Parathyroid adenoma (tissue), 2 donors: ENCODE results near the gene KCNQ1.
A peak's percentile ranks its signal among the peaks of the same experiment; 100 is the strongest.

Source experiments
- H2AFZ ChIP-seq: fragments of 300-600 bp; sonication (generic); one replicate; pipeline ENCODE4 v1.7.0; 2017; ENCODE audit warnings: antibody characterized with exemption, mild to moderate bottlenecking
- H3K27ac ChIP-seq: fragments of 300-600 bp; sonication (generic); one replicate; pipeline ENCODE4 v1.7.0; 2017
- H3K27me3 ChIP-seq: fragments of 300-600 bp; sonication (generic); one replicate; pipeline ENCODE4 v1.7.0; 2017; ENCODE audit warnings: low read length; ENCODE audit not compliant: control insufficient read depth, insufficient read depth
- H3K36me3 ChIP-seq: fragments of 300-600 bp; sonication (generic); one replicate; pipeline ENCODE4 v1.7.0; 2017; ENCODE audit warnings: low read length; ENCODE audit not compliant: control insufficient read depth, insufficient read depth
- H3K4me1 ChIP-seq: fragments of 300-600 bp; sonication (generic); one replicate; pipeline ENCODE4 v1.7.0; 2017; ENCODE audit warnings: control low read depth
- H3K4me2 ChIP-seq: fragments of 300-600 bp; sonication (generic); one replicate; pipeline ENCODE4 v1.7.0; 2017; ENCODE audit warnings: low read length
- H3K4me3 ChIP-seq: fragments of 300-600 bp; sonication (generic); one replicate; pipeline ENCODE4 v1.7.0; 2017; ENCODE audit warnings: low read depth, low read length
- H3K79me2 ChIP-seq: fragments of 300-600 bp; sonication (generic); one replicate; pipeline ENCODE4 v1.7.0; 2017; ENCODE audit warnings: control low read depth
- H3K9ac ChIP-seq: fragments of 300-600 bp; sonication (generic); one replicate; pipeline ENCODE4 v1.7.0; 2017; ENCODE audit warnings: mild to moderate bottlenecking
- H3K9me3 ChIP-seq: fragments of 300-600 bp; sonication (generic); one replicate; pipeline ENCODE4 v1.7.0; 2017; ENCODE audit warnings: low read length; ENCODE audit not compliant: control insufficient read depth
- TF ChIP-seq, protein P1 (sequence below): fragments of 300-600 bp; sonication (generic); IDR thresholded peaks from one replicate; pipeline ENCODE4 v1.7.0; 2017; ENCODE audit warnings: antibody characterized with exemption, mild to moderate bottlenecking
- donor health status: primary hyperparathyroidism.

Gene KCNQ1

GRCh38 chr11:2791139-2791520 lies 346.3 kb downstream of the KCNQ1 start:
- no peak overlapping the region for H3K4me3 ChIP-seq
- H3K4me2 ChIP-seq, result no peak overlapping the region
- H3K36me3 ChIP-seq, result no peaks in the 10 kb centered on the region
- TF ChIP-seq, protein P1, sequence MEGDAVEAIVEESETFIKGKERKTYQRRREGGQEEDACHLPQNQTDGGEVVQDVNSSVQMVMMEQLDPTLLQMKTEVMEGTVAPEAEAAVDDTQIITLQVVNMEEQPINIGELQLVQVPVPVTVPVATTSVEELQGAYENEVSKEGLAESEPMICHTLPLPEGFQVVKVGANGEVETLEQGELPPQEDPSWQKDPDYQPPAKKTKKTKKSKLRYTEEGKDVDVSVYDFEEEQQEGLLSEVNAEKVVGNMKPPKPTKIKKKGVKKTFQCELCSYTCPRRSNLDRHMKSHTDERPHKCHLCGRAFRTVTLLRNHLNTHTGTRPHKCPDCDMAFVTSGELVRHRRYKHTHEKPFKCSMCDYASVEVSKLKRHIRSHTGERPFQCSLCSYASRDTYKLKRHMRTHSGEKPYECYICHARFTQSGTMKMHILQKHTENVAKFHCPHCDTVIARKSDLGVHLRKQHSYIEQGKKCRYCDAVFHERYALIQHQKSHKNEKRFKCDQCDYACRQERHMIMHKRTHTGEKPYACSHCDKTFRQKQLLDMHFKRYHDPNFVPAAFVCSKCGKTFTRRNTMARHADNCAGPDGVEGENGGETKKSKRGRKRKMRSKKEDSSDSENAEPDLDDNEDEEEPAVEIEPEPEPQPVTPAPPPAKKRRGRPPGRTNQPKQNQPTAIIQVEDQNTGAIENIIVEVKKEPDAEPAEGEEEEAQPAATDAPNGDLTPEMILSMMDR, result no peak
- H3K9ac ChIP-seq, result no peak overlapping the region
- no peaks in the 10 kb centered on the region for H3K27me3 ChIP-seq
- no peaks in the 10 kb centered on the region for H3K4me1 ChIP-seq
- H3K9me3 ChIP-seq, result no peaks in the 10 kb centered on the region
- H3K27ac ChIP-seq, result no peak overlapping the region
- H3K79me2 ChIP-seq, result no peaks in the 10 kb centered on the region
- peak overlapping the region; percentile 79 for H2AFZ ChIP-seq

- Histone ChIP-seq H3K27ac (no peak overlapping the region), H3K27me3 (no peaks in the 10 kb centered on the region), H3K4me3 (no peak overlapping the region), H3K4me2 (no peak overlapping the region), H2AFZ (peak overlapping the region; percentile 79), H3K9me3 (no peaks in the 10 kb centered on the region), H3K4me1 (no peaks in the 10 kb centered on the region), H3K36me3 (no peaks in the 10 kb centered on the region), H3K9ac (no peak overlapping the region), H3K79me2 (no peaks in the 10 kb centered on the region)
- TF ChIP-seq, protein P1, result no peak
Measured at GRCh38 chr11:2791521-2792380, 346.9 kb downstream of the KCNQ1 start.

DNA sequence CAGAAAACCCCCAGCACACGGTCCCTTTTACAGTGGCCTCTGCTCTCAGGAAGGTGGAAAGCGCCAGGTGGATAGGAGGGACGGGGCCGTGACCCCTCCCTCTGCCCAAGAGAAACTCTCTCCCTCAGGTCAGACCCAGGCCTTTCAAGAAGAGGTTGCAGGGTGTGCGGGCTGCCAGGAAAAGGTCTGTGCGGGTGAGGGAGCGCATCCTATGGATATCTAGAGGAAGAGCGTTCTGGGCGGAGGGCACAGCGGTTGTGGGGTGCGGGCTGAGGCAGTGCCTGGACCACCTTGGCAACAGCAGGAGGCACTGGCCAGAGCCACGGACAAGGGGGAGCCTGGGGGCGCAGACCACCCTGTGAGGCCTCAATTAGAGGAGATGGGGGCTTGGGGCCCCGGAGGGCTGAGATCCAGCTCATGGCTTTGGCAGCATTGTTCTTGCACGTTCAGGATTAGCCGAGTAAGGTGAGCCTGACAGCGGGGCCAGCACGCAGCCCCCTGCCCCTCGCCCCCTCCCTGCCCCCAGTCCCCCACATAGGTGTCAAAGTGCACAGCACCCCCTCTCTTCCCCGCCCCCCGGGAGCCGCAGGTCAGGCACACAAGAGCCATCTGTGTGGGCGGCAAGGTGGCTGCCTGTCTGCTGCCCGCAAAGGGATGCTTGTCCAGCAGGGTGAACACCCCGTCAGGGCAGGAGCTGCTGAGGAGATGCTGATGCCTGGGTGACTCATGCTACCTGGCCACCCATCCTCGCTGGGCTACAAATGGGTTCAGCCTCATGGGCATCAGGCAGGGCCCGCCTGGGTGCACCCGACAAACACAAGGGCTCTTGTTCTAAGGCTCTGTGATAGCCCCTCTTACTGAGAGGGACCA lies 347.8 kb downstream of the KCNQ1 start:
- H3K79me2 ChIP-seq, result no peaks in the 10 kb centered on the region
- H3K4me2 ChIP-seq, result no peak overlapping the region
- H3K4me3 ChIP-seq, result no peak overlapping the region
- no peak overlapping the region for H3K9ac ChIP-seq
- no peaks in the 10 kb centered on the region for H3K27me3 ChIP-seq
- TF ChIP-seq, protein P1, result no peak
- H2AFZ ChIP-seq, result peak overlapping the region; percentile 79
- H3K9me3 ChIP-seq, result no peaks in the 10 kb centered on the region
- H3K4me1 ChIP-seq, result no peaks in the 10 kb centered on the region
- H3K36me3 ChIP-seq, result no peaks in the 10 kb centered on the region
- no peak overlapping the region for H3K27ac ChIP-seq

DNA sequence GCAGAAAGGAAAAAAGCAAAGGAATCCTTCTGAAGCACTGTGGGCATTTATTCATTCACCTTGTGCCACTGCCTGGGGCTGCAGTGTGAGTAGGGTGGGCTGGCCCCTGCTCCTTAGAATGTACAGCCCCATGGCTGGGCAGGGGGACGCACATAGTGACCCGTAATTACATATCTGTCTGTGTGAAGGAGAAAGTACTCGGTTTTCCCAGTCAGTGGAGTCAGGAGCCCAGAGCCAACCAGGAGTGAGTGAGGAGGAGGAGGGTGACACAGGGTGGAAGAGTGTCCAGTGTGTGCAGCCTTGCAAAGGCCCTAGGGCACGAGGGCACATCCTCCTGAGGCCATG lies 348.9 kb downstream of the KCNQ1 start:
- H3K27ac ChIP-seq, result no peak overlapping the region
- TF ChIP-seq, protein P1, result no peak
- H3K4me2 ChIP-seq, result no peak overlapping the region
- H3K9ac ChIP-seq, result no peak overlapping the region
- no peak overlapping the region for H3K4me3 ChIP-seq
- H3K9me3 ChIP-seq, result no peaks in the 10 kb centered on the region
- H3K4me1 ChIP-seq, result no peaks in the 10 kb centered on the region
- no peaks in the 10 kb centered on the region for H3K79me2 ChIP-seq
- no peaks in the 10 kb centered on the region for H3K36me3 ChIP-seq
- H2AFZ ChIP-seq, result no peak overlapping the region
- no peaks in the 10 kb centered on the region for H3K27me3 ChIP-seq
